GM18867 (cell line): ENCODE data around the gene RASGRP3.

Experiments
- ATAC-seq: cut with Tn5 transposase; IDR thresholded peaks from one replicate; pipeline ENCODE4 v1.9.1; 2021; ENCODE audit warnings: mild to moderate bottlenecking, moderate library complexity; ENCODE audit not compliant: unreplicated experiment

The RASGRP3 gene

DNA sequence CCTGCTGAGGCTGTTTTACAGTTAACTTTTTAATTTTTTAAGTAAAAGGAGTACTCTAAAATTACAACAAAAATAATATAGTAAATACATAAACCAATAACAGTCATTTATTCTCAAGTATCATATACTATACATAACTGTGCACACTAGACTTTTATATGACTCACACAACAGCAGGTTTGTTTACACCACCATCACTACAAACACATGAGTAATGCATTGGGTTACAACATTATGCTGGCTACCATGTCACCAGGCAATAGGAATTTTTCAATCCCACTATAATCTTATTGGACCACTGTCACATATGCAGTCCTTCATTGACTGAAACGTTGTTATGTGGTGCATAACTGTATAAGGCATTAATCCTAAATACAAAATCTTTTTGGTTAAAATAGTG is 42.5 kb downstream of the RASGRP3 start:
- no peak for ATAC-seq

DNA sequence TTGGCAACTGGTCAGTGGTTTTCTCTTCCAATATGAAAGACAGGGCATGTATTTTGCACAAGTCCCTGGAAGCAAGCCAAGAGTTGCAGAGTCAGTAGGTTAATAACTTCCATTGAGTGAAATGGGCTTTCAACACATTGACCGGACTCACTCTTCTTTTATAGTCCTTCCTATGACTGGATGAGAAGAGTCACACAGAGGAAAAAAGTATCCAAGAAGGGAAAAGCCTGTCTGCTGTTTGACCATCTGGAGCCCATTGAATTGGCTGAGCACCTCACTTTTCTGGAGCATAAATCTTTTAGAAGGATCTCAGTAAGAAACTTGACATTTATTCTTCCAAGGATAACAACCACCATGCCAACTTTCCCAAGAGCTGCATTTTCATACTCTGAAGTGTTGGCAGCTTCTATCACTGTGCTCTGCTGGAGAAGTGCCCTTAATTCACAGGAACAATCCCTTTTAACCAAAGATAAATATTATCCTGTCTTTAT is 45.4 kb downstream of the RASGRP3 start:
- no peak for ATAC-seq

DNA sequence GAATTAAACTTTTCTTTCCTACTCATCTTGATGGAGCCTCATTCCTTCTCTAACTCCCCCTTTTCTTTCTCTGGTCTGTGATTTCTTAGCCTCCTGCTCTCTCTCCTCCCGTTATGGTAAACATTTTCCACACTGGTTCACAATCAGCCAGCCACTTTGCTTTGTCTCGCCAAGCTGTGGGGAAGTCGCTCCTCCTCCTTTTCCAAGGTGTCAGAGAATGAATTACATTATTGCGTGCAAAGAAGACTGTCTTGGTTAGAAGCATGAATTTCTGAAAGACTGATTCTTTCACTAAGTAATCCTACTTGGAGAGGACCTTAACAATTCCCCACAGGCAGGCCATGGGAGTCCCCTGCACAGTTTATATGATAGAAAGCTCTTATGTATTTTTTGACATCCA is 46.1 kb downstream of the RASGRP3 start:
- no peak for ATAC-seq

DNA sequence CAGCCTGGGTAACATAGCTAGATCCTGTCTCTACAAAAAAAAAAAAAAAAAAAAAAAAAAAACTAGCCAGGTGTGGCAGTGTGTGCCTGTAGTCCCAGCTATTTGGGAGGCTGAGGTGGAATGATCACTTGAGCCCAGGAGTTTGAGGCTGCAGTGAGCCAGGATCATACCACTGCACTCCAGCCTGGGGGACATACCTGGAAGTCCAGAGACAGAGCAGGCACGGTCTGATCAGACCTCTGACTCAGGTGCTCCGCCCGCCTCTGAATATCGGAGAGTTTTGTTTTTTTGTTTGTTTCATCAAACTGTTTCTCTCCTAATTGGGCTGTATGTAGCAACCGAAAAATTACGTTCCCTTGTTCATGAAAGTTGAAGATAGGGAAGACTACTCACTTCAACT is 49.2 kb downstream of the RASGRP3 start:
- no peak for ATAC-seq

DNA sequence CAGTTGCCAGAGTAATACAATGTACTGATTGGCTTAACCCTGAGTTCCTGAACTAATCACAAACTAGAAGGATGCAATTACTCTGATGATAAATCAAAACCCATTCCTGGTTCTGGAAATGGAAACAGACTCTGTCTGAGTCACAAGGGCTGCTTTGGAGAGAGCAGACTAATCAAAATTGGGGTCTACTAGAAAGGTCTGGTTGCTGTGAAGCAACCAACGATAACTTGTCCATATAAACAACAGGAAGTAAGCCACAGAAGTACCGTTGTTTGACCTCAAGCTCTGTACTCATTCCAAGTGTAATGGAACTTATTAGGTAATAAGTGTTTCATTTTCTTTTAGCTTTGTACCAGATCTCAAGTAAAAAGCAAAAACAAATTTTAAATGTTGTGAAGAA is 49.7 kb downstream of the RASGRP3 start:
- ATAC-seq: no peak

DNA sequence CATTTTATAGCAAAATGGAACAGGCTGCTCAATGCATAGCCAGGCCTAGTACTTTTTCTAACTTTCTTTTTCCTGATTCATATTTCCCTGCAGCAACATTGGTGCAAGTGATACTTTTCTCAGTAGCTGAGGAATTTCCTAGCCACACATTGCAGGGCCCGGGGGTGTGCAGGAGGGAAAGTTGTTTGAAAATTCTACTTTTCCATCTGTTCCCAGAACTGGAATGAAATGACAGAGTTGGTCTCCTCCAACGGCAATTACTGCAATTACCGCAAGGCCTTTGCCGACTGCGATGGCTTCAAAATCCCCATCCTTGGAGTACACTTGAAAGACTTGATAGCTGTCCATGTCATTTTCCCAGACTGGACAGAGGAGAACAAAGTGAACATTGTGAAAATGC is 50.5 kb downstream of the RASGRP3 start:
- no peak for ATAC-seq

DNA sequence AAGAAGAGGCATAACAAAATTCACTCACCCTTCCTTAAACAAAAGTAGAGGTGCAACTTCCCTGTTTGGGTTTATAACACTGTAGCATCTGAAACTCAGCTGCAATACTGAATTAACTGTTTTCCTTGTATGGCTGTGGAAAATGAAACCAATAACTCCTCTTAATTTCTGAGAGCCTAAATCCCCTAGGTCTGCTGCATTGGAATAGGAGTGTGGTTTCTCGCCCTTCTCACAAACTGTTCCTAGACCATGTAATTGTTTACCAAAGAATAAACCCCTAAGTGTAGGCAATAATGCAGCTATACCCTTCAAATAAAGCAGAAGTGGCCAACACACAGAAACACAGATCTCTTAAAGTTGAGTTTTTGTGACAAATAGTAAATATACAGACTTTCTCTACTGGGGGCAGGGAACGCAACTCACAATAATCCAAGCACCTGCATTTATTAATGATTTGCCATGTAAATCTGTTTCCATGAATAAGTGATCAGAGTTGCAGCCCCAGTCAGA is 52.0 kb downstream of the RASGRP3 start:
- ATAC-seq: no peak

DNA sequence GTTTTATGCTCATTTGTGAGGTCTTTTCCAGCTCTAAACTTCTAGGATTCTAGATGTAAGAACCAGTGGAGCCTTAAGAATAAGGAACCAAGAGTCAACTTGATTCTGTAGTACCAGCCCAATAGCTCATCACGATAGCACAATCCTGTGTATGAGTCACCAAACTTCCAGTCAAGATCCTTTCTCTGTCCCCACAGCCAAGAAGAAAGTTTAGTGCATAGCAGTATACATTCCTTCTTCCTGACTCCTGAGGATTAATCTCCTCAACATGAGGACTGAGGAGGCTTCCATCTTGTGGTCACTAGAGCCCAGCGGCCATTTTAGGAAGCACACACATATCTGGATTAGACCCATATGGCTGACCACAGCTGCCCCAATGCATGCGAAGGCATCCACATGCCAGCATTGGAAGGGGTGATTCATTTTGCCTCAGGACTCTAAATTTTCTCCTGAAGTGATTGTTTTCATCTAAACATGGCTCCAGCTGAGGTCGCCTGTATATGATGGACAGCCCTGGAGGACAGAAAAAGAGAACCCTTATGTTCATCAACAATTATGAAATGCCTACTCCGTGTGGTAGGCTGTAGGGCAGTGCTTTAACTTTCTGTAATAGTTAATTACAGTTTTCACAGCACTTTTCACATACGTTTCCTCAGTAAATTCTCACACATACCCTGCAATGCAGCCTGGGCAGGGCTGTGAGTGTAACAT is 53.5 kb downstream of the RASGRP3 start:
- ATAC-seq: peak; percentile 33

DNA sequence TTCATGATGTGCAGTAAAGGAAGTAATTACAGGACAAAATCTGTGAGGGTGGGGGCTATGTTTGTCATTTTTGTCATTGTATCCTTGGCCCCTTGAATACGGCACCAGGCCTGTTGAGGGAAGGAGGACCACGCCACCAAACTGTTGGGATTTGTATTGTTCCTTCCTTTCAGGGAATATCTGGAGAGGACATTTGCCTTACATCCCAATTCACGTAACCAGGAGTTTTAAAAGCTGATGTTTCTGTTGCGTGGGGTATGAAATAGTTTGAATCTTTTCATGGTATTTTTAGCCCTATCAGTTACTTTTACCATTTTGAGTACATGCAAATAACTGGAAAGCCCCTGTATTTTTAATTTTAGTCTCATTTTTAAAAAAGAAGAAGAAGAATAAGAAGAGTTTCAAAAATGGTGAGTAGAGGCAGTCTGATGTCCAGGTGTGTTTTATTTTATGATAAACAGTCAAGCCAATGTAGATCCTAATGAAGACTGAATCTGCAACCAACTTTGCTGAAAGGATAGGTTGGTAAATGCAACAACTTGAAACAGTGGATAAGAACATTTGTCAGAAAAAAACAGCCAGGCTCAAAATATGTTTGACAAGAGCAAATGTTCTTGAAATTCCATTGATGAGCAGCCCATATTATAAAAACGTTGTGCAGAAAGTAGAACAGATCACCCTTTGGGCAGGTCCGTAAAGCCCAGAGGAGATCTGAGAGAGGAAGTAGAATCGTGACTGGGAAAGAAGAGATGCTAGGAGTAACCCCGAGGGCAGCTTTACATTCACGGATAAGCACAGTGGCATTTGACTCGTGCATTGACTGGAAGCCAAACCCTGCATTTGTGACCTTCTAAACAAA is 54.5 kb downstream of the RASGRP3 start:
- peak; percentile 35 for ATAC-seq

DNA sequence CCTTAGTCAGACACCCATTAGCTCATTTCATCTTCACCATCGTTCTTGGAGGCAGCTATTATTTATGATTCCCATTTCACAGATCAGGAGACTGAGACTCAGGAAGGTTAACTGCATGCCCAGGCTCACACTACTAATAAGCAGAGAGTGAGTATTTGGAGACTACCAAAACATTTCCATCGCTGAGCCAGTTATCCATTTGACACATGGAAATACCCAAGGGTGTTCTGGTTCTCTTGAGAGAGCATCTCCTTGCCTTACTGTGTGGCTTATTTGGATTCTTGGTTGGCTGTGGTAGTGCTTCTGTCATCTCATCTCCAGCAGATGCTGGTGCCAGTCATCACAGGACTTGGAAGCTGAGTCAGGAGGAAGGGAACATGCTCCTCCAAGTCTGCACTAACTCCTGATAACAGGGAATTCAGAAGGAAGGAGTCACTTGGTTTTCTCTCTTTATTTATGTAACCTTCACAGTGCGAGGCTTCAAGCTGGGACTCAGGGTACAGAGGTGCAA is 55.2 kb downstream of the RASGRP3 start:
- no peak for ATAC-seq

DNA sequence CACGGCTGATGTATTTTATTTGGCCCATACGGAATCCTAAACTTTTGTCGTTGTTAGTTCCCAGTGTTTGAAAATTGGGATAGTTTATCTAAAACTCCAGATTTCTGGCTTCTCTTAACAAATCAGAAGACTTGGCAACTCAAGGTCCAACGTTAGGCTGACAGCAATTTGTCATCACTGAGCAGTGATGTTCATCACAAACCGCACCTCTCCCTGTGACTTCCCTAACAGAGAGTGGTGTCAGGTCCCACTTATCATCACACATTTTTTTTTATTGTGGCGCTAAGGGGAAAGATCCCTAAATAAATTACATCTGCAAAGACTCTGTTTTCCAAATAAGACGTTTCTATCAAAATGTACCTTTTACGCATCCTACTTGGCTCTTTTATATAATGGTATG is 55.7 kb downstream of the RASGRP3 start:
- no peak for ATAC-seq

DNA sequence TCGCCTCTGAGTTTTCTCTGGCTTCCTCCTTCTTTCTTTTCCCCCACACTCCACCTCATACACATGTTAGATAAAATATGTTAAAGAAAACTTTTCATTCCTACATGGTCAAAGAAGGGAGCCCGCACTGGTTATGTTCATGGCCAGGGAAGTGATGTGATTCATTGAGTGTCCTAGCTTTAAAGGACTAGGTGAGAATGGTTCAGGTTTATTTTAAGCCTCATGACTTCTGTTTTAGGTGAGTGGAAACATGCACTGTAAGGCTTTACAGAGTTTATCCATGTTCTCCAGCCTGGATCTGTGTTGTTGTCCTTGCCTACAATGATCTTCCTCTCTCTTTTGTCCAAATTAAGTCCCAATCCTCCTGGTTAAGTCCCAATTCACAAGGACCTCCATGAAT is 56.5 kb downstream of the RASGRP3 start:
- no peak for ATAC-seq

DNA sequence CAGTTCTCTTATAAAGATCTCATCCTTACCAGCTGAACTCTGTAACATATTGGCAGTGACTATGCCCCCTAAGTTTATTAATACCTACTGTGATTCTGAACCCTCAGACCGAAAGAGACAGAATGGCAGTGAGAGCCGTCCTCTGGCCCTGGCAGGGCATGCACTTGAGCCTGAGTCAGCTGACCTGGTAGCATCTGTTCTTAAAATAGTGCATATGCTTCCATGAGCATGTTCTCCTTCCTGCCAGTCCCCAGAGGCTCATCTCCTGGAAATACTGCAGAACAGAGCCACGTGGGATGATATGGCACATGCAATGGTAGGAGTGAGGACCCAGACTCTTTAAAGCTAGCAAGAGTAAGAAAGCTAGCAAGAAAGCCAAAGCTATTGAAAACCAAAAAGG is 59.0 kb downstream of the RASGRP3 start:
- no peak for ATAC-seq

DNA sequence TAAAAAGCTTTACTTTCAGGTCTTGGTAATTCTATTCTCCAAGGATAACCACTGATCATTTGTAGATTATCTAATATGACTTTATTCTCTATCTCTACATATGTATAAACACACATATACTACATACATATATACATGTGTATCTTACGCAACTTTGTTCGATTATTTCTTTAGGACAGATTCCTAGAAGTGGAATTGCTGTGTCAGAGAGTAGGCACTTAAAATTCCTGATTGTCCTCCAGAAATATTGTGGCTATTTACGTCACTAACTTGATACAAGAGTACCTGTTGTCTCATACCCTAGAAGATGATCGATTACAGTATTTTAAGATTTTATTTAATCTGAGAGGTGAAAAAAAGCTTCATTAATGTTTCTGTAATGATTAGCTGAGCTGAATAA is 64.8 kb downstream of the RASGRP3 start:
- no peak for ATAC-seq

DNA sequence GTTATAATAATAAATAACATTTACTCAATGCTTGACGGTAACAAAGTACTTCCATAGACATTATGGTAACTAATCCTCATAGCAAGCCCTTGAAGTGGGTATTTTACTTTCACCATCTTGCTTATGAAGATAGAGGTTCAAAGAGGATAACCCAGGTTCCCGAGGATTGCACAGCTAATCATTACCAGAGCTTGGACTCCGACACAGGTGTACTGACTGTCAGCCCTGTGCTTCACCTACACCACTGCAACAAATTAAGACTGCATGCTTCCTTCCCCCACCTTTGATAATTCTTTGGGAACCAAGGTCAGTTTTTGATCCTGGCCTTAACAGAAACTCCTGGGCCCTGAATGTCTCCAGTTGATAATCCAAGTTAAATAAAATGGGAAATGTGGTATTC is 73.8 kb downstream of the RASGRP3 start:
- ATAC-seq: no peak

DNA sequence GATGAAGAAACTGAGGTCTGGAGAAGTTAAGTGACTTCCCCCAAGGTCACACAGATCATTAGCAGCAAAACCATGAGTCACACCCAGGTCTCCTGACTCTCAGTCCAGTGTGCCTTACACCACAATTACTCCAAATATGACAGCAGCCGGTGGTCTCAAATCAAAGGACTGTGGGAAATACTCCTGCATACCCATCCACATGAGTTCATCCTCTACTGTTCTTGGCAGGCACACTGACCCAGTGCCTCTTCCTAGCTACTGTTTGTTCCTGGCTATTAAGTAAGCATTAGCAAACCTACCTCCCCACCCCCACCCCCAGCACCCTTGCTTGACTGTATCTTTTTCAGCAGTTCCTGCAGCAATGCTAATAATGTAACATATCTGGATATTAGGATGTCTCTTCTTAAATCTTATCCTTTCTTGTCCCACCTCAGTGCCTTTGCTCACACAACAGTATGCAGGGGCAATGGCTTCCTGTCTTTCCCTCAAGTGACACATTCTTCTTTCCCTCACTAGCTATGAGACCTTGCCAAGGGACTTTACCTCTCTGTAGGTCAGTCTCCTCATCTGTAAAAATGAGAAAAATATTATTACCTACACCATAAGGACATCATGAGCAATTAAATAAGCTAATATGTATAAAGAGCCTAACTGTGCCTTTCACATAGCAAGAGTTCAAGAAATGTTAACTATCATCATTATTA is 76.5 kb downstream of the RASGRP3 start:
- ATAC-seq: no peak

DNA sequence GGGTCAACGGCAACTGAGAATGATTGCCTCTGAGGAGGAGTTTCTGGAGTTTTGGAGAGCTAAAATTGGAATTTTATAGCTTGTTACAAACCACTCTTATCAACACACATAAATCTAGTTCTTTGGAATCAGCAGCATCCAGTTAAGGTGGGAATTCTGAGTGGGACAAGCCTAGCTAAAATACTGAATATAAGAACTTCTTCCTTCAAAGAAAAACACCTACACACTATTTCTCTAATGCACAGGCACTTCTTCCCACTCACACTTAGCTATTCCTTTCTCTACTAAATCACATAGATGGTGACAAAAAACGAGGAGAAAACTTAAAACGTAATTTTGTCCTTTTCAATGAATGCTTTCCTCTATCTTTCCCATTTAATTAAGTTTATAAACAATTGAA is 79.2 kb downstream of the RASGRP3 start:
- no peak for ATAC-seq

DNA sequence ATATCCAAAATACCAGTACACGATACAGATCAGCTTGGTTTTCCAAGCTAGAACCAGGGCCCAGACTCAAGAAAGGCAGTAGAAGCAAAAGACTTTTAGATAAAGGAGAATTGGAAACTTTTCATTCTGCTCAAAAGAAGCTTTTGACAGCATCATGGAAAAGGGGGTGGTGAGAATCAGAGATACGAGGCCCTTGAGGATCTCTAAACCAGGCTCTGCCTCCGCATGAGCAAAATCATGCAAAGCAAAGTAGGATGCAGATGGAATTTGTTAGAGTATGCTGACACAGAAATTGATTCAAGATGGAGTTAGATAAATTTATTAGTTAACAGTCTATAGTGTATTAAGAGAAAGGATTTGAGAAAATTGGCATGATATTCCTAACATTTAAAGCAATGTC is 82.9 kb downstream of the RASGRP3 start:
- no peak for ATAC-seq

DNA sequence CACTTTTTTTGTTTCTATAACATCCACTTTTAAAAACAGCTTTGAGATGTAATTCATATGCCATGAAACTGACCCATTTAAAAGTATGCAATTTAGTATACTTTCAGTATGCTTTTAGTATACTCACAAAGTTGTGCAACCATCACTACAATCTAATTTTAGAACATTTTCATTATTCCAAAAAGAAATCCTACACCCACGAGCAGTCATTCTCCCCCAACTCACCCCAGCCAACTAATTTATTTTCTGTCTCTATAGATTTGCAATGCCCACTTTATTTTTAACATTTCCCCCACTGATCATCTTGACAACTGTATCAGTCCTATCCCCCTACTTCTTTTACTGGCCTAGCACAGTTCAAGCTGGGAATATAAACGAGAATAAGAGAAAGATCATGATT is 83.6 kb downstream of the RASGRP3 start:
- ATAC-seq: no peak

DNA sequence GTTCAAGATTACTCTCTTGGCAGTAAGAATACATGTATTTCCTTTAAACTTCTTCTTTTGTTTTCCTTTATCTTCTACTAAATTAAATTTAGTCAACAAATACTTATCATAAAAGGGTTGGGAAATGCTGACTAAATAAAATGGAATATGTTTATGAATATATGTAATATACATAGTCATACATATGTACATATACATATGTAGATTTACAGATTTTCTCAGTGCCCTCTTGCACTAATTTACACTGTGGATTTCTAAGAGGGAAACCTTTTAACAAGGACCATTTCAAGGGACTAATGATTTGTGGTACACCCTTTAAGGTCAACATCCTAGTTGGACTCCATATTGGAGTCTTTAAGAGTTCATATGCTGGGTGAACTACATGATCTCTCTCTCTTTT is 85.4 kb downstream of the RASGRP3 start:
- no peak for ATAC-seq

DNA sequence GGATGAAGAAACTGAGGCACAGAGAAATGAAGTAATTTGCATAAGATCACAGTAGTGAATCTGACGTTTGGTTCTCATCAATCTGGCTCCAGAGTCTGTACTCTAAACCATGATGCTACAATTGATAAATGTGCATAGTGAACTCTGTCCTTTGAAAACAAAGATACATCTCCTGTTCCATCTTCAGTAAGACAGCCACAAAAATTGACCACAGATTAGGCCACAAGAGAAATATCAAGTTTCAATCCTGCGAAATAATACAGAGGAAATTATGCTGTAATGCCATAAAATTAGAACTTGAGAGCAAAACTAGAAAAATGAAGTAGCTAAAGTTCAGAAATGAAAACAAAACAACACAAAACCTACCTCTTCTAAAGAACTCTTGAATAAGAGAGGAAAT is 94.2 kb downstream of the RASGRP3 start:
- no peak for ATAC-seq
